Ascending aorta (tissue), 2 donors: ENCODE data around the gene PALD1. TPM values are rescaled to one million over a fixed set of nuclear protein-coding genes. Genes with fewer than 3 reads are reported as not detected.

Source experiments
- DNase-seq, 2 donors: peaks; one replicate each; pipeline ENCODE4 v3.0.0-alpha.2; 2019; ENCODE audit warnings: low spot score in 2 of 2
- H3K27ac ChIP-seq, 2 donors: fragments of 200-600 bp; sonication (generic); one replicate each; pipeline ENCODE4 v1.5.1; 2016 to 2017; ENCODE audit warnings: mild to moderate bottlenecking in 1 of 2
- H3K27me3 ChIP-seq: fragments of 200-600 bp; sonication (generic); one replicate; pipeline ENCODE4 v1.5.1; 2017
- H3K36me3 ChIP-seq, 2 donors: fragments of 200-600 bp; sonication (generic); one replicate each; pipeline ENCODE4 v1.5.1; 2016
- H3K4me1 ChIP-seq, 2 donors: fragments of 200-600 bp; sonication (generic); one replicate each; pipeline ENCODE4 v1.5.1; 2016 to 2017; ENCODE audit warnings: mild to moderate bottlenecking in 1 of 2
- H3K4me3 ChIP-seq, 2 donors: fragments of 200-600 bp; sonication (generic); one replicate each; pipeline ENCODE4 v1.5.1; 2016 to 2017; ENCODE audit warnings: mild to moderate bottlenecking in 1 of 2
- H3K9me3 ChIP-seq, 2 donors: fragments of 200-600 bp; sonication (generic); one replicate each; pipeline ENCODE4 v1.5.1; 2016
- intact Hi-C: fragments of 100-400 bp; cut with DNase I; formaldehyde crosslinking; loops from one replicate; pipeline ENCODE4 v1.15.1; 2023
- total RNA-seq: library from RNA; depleted of rRNA; stranded (reverse); fragments of >200 nt; gene quantifications from one replicate; pipeline ENCODE4 v1.1.0, GENCODE V29; 2016
- TF ChIP-seq, protein P1 (sequence below), 3 experiments: fragments of 200-600 bp in 2 of 3; fragments of 450-650 bp in 1 of 3; sonication (generic) in 2 of 3; IDR thresholded peaks; one replicate each; pipeline ENCODE4 v1.5.1; 2016 to 2019; ENCODE audit warnings: antibody characterized with exemption in 3 of 3, mild to moderate bottlenecking in 1 of 3, moderate library complexity in 1 of 3

The PALD1 gene
- total RNA-seq, 1 donor from 2014 or later, result 21.7 TPM

DNA sequence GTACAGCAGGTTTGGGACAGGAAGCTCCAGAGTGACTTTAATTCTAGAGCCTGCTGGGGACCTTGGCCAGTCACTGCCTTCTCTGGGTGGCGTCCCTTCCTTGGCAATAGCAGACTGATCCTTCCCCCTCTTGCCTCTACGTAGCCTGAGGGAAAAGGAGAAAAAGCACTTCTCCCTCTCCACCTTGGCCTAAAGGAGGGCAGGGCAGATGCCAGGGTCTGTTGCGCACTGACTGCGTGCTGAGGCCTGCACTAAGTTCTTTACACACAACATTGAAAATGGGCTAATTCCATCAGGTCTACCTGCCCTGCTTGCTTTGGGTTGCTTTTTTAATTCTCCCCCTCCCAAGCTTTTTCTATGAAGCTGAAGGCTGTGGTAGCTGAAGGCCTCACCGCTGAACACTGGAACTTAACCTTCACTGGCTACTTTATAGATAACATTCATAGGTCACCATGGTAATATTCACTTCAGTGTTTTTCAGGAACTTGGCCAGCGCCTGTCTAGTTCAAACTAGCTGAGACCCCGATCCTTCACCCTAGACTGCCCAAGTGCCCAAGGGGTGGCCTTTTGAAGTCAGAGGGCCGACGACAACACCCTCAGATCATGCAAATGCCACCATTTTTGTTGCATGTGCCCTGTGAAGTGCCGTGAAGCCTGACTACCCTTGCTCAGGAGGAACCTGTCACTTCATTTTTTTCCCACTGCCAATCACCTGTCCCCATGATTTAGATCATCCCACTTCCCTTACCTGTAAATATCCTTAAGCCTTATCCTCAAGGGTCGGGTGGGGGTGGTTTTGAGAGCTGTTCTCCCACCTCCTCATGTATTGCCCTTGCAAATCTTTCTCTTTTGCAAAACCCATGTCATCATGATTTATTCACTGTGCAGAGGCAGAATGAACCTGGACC lies 95.3 kb downstream of the PALD1 start:
- H3K9me3 ChIP-seq, result no peaks in the 10 kb centered on the region
- no peak for DNase-seq
- no peak overlapping the region for H3K27ac ChIP-seq
- no peak overlapping the region for H3K4me3 ChIP-seq
- intact Hi-C loops, result no loop called here
- H3K4me1 ChIP-seq, result peaks cover 0 to 4% of the 10 kb centered on the region in 2 donors
- H3K27me3 ChIP-seq, result no peaks in the 10 kb centered on the region
- peaks cover 0 to 5% of the 10 kb centered on the region in 2 donors for H3K36me3 ChIP-seq
- TF ChIP-seq, protein P1, sequence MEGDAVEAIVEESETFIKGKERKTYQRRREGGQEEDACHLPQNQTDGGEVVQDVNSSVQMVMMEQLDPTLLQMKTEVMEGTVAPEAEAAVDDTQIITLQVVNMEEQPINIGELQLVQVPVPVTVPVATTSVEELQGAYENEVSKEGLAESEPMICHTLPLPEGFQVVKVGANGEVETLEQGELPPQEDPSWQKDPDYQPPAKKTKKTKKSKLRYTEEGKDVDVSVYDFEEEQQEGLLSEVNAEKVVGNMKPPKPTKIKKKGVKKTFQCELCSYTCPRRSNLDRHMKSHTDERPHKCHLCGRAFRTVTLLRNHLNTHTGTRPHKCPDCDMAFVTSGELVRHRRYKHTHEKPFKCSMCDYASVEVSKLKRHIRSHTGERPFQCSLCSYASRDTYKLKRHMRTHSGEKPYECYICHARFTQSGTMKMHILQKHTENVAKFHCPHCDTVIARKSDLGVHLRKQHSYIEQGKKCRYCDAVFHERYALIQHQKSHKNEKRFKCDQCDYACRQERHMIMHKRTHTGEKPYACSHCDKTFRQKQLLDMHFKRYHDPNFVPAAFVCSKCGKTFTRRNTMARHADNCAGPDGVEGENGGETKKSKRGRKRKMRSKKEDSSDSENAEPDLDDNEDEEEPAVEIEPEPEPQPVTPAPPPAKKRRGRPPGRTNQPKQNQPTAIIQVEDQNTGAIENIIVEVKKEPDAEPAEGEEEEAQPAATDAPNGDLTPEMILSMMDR (IDR thresholded peaks at IDR 0.05), result no peak

DNA sequence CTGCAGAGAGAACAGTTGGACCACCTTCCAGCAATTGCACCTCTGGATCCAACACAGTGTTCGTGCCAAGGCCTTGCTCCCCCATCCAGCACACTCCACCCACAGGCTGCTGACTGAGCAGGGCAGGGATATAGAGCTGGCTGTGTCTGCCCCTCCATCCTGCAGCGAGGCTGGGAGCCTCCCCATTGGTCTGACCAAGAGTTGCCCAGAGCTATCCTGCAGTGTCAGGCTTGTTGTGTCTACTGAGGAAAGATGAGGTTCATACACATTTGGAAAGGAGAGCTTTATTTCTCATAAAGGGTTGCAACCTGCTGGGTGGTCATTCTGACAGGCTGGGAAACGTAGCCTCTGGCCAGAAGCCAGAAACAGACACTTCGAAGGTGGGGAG lies 96.9 kb downstream of the PALD1 start:
- Histone ChIP-seq H3K27me3 (no peaks in the 10 kb centered on the region), H3K9me3 (no peaks in the 10 kb centered on the region), H3K4me1 (peaks cover 0 to 4% of the 10 kb centered on the region in 2 donors), H3K27ac (no peak overlapping the region), H3K4me3 (no peak overlapping the region), H3K36me3 (peaks cover 0 to 5% of the 10 kb centered on the region in 2 donors)
- intact Hi-C loops, result no loop called here
- DNase-seq, result no peak
- TF ChIP-seq, protein P1 (IDR thresholded peaks at IDR 0.05), result no peak

DNA sequence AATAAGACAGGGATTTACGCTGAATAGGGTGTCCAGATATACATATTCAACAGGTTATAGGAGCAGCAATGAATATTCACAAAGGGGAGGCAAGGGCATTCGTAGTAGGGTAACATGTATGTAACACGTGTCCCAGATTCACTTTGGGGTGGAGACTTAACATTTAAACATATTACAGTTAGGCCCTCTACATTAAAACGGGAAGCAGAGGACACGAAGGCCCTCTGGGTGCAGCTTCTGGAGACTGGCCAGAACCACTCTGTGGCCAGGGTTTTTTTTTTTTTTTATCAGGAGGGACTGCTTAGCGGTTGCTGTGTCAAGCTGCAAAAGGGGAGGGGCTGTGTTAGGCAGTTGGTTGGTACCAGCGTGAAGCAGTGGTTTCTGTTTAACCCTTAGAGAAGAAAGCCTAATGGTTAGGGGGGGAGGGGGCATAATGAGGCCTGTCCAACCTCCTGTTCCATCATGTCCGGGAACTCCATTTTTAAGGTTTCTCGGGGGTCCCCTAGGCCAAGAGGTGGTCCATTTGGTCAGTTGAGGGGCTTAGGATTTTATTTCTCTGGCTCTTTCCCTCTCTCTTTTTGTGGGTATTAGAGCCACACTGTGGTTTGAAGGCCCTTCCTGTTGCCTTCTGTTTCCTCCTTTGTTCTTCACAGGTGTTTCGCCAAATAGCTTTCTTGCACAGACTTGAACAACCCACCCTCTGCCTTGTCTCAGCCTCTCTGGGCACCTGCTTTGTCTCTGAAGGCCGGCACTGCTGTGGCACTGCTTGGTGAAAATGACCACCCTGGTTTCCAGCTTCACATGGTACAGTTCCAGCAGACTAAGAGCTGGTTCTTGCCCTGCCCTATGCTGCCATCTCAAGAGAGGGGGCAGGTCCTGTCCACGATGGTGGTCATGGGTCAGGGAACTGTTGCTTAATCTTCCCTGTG lies 97.6 kb downstream of the PALD1 start:
- no peak for DNase-seq
- TF ChIP-seq, protein P1 (IDR thresholded peaks at IDR 0.05), result no peak
- intact Hi-C loops, result no loop called here
- peaks cover 0 to 4% of the 10 kb centered on the region in 2 donors for H3K4me1 ChIP-seq
- no peak overlapping the region for H3K4me3 ChIP-seq
- peaks cover 0 to 4% of the 10 kb centered on the region in 2 donors for H3K36me3 ChIP-seq
- H3K27me3 ChIP-seq, result no peaks in the 10 kb centered on the region
- H3K27ac ChIP-seq, result no peak overlapping the region
- no peaks in the 10 kb centered on the region for H3K9me3 ChIP-seq

DNA sequence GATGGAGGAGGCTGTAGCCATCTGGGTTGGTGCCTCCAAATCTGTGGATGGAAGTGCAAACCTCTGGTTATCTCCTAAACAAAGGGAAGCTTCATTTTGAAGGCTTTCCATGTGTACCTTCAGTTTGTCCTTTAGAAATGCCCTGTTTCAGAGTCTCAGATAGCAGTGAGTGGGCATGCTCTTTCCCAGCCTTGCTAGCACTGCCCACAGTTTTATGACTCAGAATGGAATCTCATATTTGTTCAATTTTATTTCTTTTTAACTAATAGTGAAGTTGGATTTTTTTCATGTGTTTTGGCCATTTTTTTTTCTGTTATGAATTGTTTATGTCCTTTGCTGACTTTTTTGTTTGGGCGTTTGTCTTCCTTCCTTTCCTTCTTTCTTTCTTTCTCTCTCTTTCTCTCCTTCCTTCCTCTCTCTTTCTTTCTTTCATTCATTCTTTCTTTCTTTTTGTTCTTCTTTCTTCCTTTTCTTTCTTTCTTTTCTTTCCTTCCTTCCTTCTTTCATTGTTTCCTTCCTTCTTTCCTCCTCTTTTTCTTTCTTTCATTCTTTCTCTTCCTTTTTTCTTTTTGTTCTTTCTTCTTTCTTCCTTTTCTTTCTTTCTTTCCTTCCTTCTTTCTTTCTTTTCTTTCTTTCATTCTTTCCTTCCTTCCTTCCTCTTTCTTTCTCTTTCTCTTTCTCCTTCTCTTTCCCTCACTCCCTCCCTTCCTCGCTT lies 98.4 kb downstream of the PALD1 start:
- no peaks in the 10 kb centered on the region for H3K9me3 ChIP-seq
- DNase-seq, result no peak
- H3K36me3 ChIP-seq, result no peaks in the 10 kb centered on the region
- TF ChIP-seq, protein P1 (IDR thresholded peaks at IDR 0.05), result no peak
- no peak overlapping the region for H3K27ac ChIP-seq
- intact Hi-C loops, result no loop called here
- H3K4me1 ChIP-seq, result peaks cover 0 to 4% of the 10 kb centered on the region in 2 donors
- H3K4me3 ChIP-seq, result no peak overlapping the region
- no peaks in the 10 kb centered on the region for H3K27me3 ChIP-seq

DNA sequence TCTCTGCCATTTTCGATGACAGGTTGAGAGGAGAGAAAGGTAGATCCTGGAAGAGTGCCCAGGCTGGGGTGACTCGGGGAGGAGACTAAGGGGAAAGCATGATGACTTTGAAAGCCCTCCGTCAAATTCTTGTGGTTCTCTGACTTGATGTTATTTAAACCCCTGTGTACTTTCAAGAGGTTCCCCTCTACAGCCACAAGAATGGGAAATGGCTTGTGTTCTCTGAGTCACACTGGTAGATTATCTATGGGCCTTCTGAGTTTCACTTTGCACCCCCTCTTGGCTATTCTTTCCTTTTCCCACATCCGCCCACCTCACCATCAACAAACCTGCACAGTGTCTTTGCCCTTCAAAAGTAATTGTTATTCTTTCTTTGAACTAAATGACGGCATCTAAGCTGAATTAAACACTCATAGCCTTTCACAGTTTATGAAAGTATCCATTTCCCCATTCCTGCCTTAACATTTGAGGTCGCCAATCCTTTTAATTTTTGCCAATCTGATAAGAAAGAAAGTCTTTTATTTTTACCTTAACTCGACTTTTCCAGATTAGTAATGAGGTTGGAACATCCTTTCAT lies 99.9 kb downstream of the PALD1 start:
- no peak for DNase-seq
- H3K27ac ChIP-seq, result no peak overlapping the region
- no peaks in the 10 kb centered on the region for H3K9me3 ChIP-seq
- intact Hi-C loops, result no loop called here
- H3K4me1 ChIP-seq, result peaks cover 0 to 4% of the 10 kb centered on the region in 2 donors
- no peak overlapping the region for H3K4me3 ChIP-seq
- H3K27me3 ChIP-seq, result no peaks in the 10 kb centered on the region
- TF ChIP-seq, protein P1 (IDR thresholded peaks at IDR 0.05), result no peak
- H3K36me3 ChIP-seq, result no peaks in the 10 kb centered on the region
